BLaER1 treated with 17β-estradiol and CSF1 and Interleukin-3, amounts not matched to agents 10 nM and 100 nM (cell line): ENCODE measurements around the gene INPP4A.

ENCODE experiments used
- H3K27ac ChIP-seq, 11 experiments: shearing (Covaris generic); formaldehyde crosslinking; 2 replicates each; pipeline ENCODE4 v1.8.1; 2022
- H3K27me3 ChIP-seq, 11 experiments: shearing (Covaris generic); formaldehyde crosslinking; 2 replicates each; pipeline ENCODE4 v1.8.1; 2022
- H3K36me3 ChIP-seq, 11 experiments: shearing (Covaris generic); formaldehyde crosslinking; 2 replicates each; pipeline ENCODE4 v1.8.1; 2022
- H3K4me1 ChIP-seq, 10 experiments: shearing (Covaris generic); formaldehyde crosslinking; 2 replicates each; pipeline ENCODE4 v1.8.1; 2022
- H3K4me2 ChIP-seq, 11 experiments: shearing (Covaris generic); formaldehyde crosslinking; 2 replicates each; pipeline ENCODE4 v1.8.1; 2022
- H3K4me3 ChIP-seq, 10 experiments: shearing (Covaris generic); formaldehyde crosslinking; 2 replicates each; pipeline ENCODE4 v1.8.1; 2022
- H3K9ac ChIP-seq, 11 experiments: shearing (Covaris generic); formaldehyde crosslinking; 2 replicates each; pipeline ENCODE4 v1.8.1; 2022
- H3K9me3 ChIP-seq, 11 experiments: shearing (Covaris generic); formaldehyde crosslinking; replicated peaks in 1 of 11; 2 replicates each; pipeline ENCODE4 v1.8.1; 2022
- H4K20me1 ChIP-seq, 11 experiments: shearing (Covaris generic); formaldehyde crosslinking; 2 replicates each; pipeline ENCODE4 v1.8.1; 2022
- Cebpa-rat ChIP-seq, 11 experiments: shearing (Covaris generic); IDR thresholded peaks; 2 replicates each; pipeline ENCODE4 v1.8.1; 2022

Gene INPP4A

DNA sequence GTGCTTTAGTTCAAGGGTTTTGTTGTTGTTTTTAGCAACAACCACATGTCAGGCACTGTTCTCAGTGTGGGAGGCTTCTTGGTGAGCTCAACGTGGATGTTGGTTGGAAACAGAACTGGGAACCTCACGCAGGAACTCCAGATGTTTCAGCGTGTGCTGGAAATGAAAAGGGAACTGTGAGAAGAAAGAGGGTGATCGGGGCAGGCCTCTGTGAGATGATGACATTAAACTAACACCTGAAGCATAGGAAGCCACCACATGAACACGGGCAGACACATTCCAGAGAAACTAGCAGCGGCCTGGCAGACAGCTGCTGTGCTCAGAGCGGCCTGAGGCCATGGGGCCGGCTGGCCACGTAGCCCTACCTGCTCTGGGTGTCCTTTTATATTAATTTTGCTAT is 97.2 kb downstream of the INPP4A start:
- H3K4me3 ChIP-seq: no peak overlapping the region
- peaks cover 47 to 79% (median 68%) of the 10 kb centered on the region in 11 experiments for H3K36me3 ChIP-seq
- no peaks in the 10 kb centered on the region; a peak in 1 of 22 replicates for H4K20me1 ChIP-seq
- H3K4me1 ChIP-seq: peaks cover 2 to 67% (median 11%) of the 10 kb centered on the region in 10 experiments; a peak in 19 of 20 replicates
- H3K27ac ChIP-seq: peak overlapping the region in 3 of 11 experiments; percentile 31 to 51 (median 40); a peak in 5 of 22 replicates
- no peak for TF ChIP-seq Cebpa-rat (IDR thresholded peaks at IDR 0.05)
- H3K27me3 ChIP-seq: no peaks in the 10 kb centered on the region
- no peaks in the 10 kb centered on the region for H3K9me3 ChIP-seq
- H3K9ac ChIP-seq: peak overlapping the region in 3 of 11 experiments; percentile 8 to 33 (median 8); a peak in 3 of 22 replicates
- peak overlapping the region in 3 of 11 experiments; percentile 50 to 83 (median 66); a peak in 6 of 22 replicates for H3K4me2 ChIP-seq

DNA sequence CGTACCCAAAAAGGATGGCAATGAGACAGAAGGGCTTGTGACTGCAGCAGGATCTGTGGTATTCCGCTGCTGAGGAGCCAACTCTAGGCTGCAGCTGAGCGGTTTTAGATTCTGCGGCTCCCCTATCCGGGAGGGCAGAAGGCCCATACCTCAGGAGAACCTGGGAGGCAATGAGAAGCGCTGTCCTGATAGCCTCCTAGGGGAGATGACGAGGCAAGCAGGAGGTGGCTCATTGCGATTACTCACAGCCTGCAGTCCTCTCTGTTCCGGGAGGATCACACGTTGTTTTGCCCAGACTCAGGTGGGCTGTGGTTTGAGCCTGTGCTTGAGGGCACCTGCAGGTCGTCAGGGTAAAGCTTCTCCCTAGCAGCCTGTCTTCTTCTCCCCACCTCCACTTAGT is 98.6 kb downstream of the INPP4A start:
- no peak overlapping the region for H3K4me3 ChIP-seq
- no peak overlapping the region for H3K9ac ChIP-seq
- no peak for TF ChIP-seq Cebpa-rat (IDR thresholded peaks at IDR 0.05)
- no peak overlapping the region for H3K27ac ChIP-seq
- H3K36me3 ChIP-seq: peaks cover 42 to 69% (median 61%) of the 10 kb centered on the region in 11 experiments
- no peaks in the 10 kb centered on the region for H3K27me3 ChIP-seq
- H3K4me1 ChIP-seq: peaks cover 15 to 67% (median 24%) of the 10 kb centered on the region in 10 experiments
- H3K4me2 ChIP-seq: peak overlapping the region in 2 of 11 experiments; percentile 66 to 83; a peak in 1 of 22 replicates
- no peaks in the 10 kb centered on the region for H3K9me3 ChIP-seq
- H4K20me1 ChIP-seq: peaks cover 0 to 6% (median 0%) of the 10 kb centered on the region in 11 experiments; a peak in 3 of 22 replicates

DNA sequence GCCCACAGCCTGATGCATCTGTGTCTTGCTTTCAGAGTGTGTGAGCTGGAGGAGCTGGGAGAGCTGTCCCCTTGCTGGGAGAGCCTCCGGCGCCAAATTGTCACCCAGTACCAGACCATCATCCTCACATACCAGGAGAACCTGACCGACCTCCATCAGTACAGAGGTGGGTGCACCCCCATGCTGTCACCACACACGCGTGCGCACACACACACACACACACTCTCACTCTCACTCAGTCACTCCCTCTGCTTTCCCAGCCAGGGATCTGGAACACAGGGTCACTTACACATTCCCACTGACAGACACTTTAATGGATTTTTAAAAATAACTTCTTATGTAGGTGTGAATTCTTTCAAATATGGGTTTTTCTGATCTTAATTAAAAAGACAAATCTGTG is 99.2 kb downstream of the INPP4A start:
- H3K4me1 ChIP-seq: peaks cover 22 to 67% (median 30%) of the 10 kb centered on the region in 10 experiments
- H3K4me3 ChIP-seq: no peak overlapping the region
- H3K9ac ChIP-seq: no peak overlapping the region
- no peaks in the 10 kb centered on the region for H3K27me3 ChIP-seq
- H3K27ac ChIP-seq: no peak overlapping the region
- H3K9me3 ChIP-seq: no peaks in the 10 kb centered on the region
- TF ChIP-seq Cebpa-rat (IDR thresholded peaks at IDR 0.05): no peak
- H3K4me2 ChIP-seq: no peak overlapping the region
- H3K36me3 ChIP-seq: peaks cover 35 to 68% (median 59%) of the 10 kb centered on the region in 11 experiments
- H4K20me1 ChIP-seq: peaks cover 0 to 8% (median 0%) of the 10 kb centered on the region in 11 experiments; a peak in 3 of 22 replicates

DNA sequence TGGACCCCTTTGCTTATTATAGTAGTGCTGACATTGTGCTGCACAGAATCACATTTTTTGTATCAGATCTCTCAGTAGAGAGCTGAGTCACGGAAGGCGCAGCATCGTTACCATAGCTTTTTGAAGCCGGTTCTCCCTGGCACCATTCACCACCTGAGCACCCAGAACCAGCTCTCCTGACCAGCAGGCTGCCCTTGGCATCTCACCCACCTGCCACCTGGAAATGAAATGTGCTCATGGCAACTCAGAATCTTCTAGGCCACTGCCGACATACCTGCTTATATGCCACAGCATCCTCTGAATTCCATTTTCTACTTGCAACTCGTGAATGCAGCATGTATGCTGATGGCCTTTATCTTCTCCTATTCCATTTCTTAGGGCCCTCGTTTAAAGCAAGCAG is 100.9 kb downstream of the INPP4A start:
- Histone ChIP-seq H3K4me2 (no peak overlapping the region), H3K9ac (no peak overlapping the region), H4K20me1 (peaks cover 0 to 8% (median 0%) of the 10 kb centered on the region in 11 experiments; a peak in 3 of 22 replicates), H3K27me3 (no peaks in the 10 kb centered on the region), H3K9me3 (no peaks in the 10 kb centered on the region), H3K36me3 (peaks cover 18 to 68% (median 43%) of the 10 kb centered on the region in 11 experiments), H3K4me3 (no peak overlapping the region), H3K27ac (no peak overlapping the region), H3K4me1 (peaks cover 30 to 60% (median 41%) of the 10 kb centered on the region in 10 experiments)
- no peak for TF ChIP-seq Cebpa-rat (IDR thresholded peaks at IDR 0.05)

DNA sequence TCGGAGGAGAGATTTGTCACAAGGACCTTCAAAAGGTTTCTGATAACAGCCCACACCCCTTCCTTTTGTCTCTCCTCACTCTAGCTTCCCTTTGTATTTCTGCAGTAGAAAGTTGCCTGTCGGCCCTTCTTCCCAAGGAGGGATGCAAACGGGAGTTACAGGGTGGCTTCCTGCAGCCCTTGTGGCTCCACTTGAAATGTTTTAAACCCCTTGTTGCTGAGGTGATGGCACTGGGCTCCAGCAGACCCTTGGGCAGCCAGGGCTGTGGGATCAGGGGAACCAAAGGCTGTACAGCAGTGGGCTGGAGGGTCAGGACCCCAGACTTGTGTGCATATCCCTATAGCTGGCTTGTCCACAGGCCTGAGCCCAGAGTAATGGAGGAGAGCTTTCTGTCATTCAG is 101.5 kb downstream of the INPP4A start:
- Histone ChIP-seq H3K27ac (no peak overlapping the region), H3K36me3 (peaks cover 18 to 71% (median 42%) of the 10 kb centered on the region in 11 experiments), H3K9ac (no peak overlapping the region)

DNA sequence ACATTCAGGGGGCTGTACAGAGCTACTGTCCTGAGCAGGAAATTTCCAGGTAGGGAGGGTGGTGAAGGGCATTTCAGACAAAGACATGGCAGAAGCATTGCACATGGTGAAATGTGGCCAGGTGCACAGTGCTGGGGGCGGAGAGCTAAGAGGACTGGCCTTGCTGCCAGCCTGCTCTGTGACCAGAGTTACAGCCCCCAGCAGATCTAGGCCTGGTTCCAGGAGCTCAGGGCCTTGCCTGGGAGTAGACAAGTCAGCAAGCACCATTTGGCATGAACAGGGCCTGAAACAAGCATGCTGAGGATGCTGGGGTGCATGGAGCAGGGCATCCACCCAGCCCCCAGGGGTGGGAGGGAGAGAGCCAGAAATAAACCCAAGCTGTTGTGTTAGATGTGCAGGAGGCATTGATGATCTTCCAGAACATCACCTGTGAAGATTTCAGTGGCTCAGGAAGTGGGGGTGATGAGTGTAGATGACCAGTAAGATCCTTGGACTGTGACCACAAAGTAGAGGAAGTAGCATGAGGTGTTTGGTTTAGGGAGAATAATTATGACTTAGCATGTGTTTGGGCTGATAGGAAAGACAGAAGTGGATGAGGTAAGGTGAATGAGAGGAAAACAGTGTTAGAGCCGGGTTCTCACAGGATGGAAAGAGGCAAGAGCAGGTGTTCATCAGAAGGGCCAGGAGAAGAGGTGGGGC is 102.6 kb downstream of the INPP4A start:
- Histone ChIP-seq H3K27ac (no peak overlapping the region), H3K9me3 (no peaks in the 10 kb centered on the region), H3K4me2 (peak overlapping the region; percentile 50 to 79 (median 64)), H3K36me3 (peaks cover 15 to 78% (median 51%) of the 10 kb centered on the region in 11 experiments), H3K9ac (no peak overlapping the region), H3K27me3 (no peaks in the 10 kb centered on the region), H3K4me3 (no peak overlapping the region), H3K4me1 (peaks cover 40 to 56% (median 49%) of the 10 kb centered on the region in 10 experiments), H4K20me1 (peaks cover 0 to 8% (median 0%) of the 10 kb centered on the region in 11 experiments; a peak in 2 of 22 replicates)
- no peak for TF ChIP-seq Cebpa-rat (IDR thresholded peaks at IDR 0.05)

More for the DNA sequence above, 101.5 kb downstream of the INPP4A start:
- Histone ChIP-seq H3K27me3 (no peaks in the 10 kb centered on the region), H4K20me1 (peaks cover 0 to 8% (median 0%) of the 10 kb centered on the region in 11 experiments; a peak in 3 of 22 replicates), H3K4me2 (no peak overlapping the region), H3K4me1 (peaks cover 35 to 61% (median 46%) of the 10 kb centered on the region in 10 experiments), H3K4me3 (no peak overlapping the region), H3K9me3 (no peaks in the 10 kb centered on the region)
- no peak for TF ChIP-seq Cebpa-rat (IDR thresholded peaks at IDR 0.05)

DNA sequence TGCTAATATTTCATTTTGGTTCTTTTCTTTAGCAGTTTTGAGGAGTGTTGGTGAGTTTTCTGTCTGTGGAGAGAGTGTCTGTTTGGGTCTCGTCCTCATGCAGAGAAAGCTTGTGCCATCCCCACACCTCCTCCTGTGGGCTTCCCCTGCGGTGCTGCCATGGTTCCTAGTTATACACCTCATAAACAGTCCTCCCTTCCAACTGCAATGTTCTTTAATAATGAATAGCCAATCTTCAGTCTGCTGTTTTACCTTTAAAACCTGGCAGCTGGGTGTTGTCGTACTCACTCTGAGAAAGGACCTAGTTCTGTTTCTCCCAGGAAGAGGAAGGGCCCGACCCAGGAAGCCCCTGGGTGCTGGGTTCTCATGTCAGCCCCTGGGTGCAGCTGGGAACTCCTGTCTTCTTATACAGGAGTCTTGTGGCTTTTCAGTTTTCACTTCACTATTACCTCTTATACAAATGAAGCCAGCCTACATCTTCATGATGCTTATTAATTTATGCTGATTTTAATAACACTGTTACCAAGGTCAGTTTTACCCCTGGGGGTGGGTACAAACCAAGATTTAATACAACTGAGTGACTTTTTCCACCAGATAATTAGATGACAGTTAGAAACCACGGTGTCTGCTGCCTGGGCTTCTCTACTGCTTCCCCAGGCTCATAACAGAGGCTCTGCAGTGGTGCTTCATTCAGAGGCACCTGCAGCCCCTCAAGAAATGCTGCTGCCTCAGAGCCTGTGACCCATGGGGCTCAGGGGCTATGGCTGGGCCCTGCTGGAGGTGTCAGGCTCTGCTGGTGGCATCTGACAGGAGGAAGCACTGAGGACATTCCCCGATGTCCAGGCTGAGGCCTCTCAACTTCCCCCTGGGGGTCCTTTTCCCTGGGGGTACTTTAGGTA is 104.5 kb downstream of the INPP4A start:
- no peak for TF ChIP-seq Cebpa-rat (IDR thresholded peaks at IDR 0.05)
- Histone ChIP-seq H3K4me2 (peak overlapping the region in 9 of 11 experiments; percentile 24 to 79 (median 54); a peak in 15 of 22 replicates), H3K9ac (no peak overlapping the region), H3K27me3 (no peaks in the 10 kb centered on the region), H3K4me3 (no peak overlapping the region), H3K36me3 (peaks cover 29 to 86% (median 59%) of the 10 kb centered on the region in 11 experiments), H3K4me1 (peaks cover 38 to 60% (median 45%) of the 10 kb centered on the region in 10 experiments), H3K27ac (no peak overlapping the region), H3K9me3 (no peaks in the 10 kb centered on the region), H4K20me1 (peaks cover 0 to 8% (median 0%) of the 10 kb centered on the region in 11 experiments; a peak in 2 of 22 replicates)

DNA sequence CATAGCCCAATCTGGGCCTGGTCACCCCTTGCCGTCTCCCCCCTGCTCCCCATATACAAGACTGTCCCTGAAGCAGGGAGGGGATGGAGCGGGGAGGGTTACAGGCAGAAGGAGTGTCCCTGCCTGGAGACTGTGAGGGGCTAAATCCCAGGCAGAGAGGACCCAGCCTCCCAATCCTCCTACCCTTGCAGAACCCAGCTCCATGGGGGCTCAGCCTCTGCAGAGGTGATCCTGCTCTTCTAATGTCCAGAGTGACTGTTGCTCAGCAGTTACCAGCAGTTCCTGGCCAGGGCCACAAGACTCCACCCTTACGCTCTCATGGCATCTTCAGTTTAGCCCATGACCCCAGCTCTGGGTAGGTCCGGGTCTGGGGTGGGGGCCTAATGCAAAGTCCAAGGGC is 105.5 kb downstream of the INPP4A start:
- H3K36me3 ChIP-seq: peaks cover 37 to 89% (median 60%) of the 10 kb centered on the region in 11 experiments
- H3K4me1 ChIP-seq: peaks cover 38 to 61% (median 49%) of the 10 kb centered on the region in 10 experiments
- peak overlapping the region in 4 of 11 experiments; percentile 25 to 42 (median 34); a peak in 4 of 22 replicates for H3K4me2 ChIP-seq
- no peak for TF ChIP-seq Cebpa-rat (IDR thresholded peaks at IDR 0.05)
- peaks cover 0 to 8% (median 0%) of the 10 kb centered on the region in 11 experiments; a peak in 2 of 22 replicates for H4K20me1 ChIP-seq
- H3K4me3 ChIP-seq: no peak overlapping the region
- H3K9me3 ChIP-seq: no peaks in the 10 kb centered on the region
- no peak overlapping the region for H3K27ac ChIP-seq
- no peaks in the 10 kb centered on the region for H3K27me3 ChIP-seq
- H3K9ac ChIP-seq: no peak overlapping the region
